Measurements from ENCODE around the gene C1orf198.

The C1orf198 gene

DNA sequence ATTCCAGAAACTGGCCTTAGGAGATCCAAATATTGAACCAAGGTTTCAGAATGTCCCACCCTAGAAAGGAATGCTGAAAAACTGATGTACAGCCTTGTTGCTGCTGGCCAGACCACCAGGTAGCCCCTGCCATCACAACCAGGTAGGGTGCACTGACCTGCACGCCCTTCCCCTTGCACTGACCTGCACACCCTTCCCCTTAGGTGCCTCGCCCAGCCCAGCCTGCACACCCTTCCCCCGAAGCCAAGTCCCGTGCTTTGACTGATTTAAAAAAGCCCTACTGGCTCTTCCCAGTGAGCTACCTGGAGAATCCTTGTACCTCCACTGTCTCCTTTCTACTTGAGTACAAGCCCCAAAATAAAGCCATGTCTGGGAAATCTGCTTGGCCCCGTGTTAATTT lies 26.3 kb upstream of the C1orf198 start:
- no peak for DNase-seq (ENCODE audit: low read depth, low spot score)
- H3K4me3 ChIP-seq (ENCODE audit: low read length) = no peak overlapping the region

DNA sequence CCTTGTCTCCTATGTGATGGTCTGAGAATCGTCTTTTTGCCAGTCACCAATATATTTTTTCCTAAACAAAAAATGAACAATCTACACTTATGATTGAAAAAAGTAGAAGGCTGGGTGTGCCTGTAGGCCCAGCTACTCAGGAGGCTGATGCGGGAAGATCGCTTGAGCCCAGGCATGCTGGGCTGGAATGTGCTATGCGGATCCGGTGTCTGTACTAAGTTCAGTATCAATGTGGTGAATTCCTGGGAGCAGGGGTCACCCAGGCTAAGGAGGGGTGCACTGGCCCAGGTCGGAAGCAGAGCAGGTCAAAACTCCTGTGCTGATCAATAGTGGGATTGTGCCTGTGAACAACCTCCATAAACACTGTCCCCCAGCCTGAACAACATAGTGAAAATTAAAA lies 25.7 kb upstream of the C1orf198 start:
- DNase-seq (ENCODE audit: low read depth, low spot score) = no peak
- H3K4me3 ChIP-seq (ENCODE audit: low read length) = no peak overlapping the region

DNA sequence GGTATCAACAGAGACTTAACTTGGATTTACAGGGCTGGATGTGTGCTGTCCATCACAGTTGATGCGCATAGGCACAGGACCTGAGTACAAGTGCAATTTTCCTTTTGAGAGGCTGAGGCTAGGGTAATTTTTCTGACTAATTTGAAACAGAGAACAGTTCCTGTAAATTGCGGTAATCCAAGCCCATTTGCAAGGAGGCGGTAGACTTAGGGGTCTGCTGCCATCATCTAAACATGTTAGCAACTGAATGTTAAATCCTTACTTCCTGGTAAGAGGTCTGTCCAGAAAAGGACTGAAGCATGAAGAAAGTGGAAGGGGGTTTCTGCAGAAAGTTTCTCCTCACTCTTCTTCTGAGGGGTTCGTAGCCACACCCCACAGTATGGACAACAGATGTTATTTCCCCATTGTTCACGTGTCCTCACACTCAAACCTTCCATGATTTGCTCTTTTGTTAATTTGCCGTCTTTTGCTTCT lies 23.7 kb upstream of the C1orf198 start:
- no peak for DNase-seq (ENCODE audit: low read depth, low spot score)

GRCh38 chr1:230891413-230891812 lies 23.1 kb upstream of the C1orf198 start:
- no peak overlapping the region for H3K4me3 ChIP-seq (ENCODE audit: low read length)
- no peak for DNase-seq (ENCODE audit: low read depth, low spot score)

More for the DNA sequence above, 23.7 kb upstream of the C1orf198 start:
- no peak overlapping the region for H3K4me3 ChIP-seq (ENCODE audit: low read length)

- no peak for DNase-seq (ENCODE audit: low read depth, low spot score)
- H3K4me3 ChIP-seq (ENCODE audit: low read length) = no peak overlapping the region
These were observed 16.3 kb upstream of the C1orf198 start for GRCh38 chr1:230884646-230885045.

GRCh38 chr1:230883967-230884366 lies 15.6 kb upstream of the C1orf198 start:
- DNase-seq (ENCODE audit: low read depth, low spot score) = no peak
- no peak overlapping the region for H3K4me3 ChIP-seq (ENCODE audit: low read length)

DNA sequence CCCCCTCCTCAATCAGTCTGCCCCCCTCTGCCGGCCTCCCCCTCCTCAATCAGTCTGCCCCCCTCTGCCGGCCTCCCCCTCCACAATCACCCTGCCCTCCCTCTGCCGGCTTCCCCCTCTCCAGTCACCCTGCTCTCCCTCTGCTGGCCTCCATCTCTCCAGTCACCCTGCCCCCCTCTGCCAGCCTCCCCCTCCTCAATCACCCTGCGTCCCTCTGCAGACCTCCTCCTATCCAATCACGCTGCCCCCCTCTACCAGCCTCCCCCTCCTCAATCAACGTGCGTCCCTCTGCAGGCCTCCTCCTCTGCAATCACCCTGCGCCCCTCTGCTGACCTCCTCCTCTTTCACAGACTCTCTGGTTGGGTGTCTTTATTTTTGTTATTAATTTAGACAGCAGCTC lies 11.5 kb upstream of the C1orf198 start:
- DNase-seq (ENCODE audit: low read depth, low spot score) = no peak
- no peak overlapping the region for H3K4me3 ChIP-seq (ENCODE audit: low read length)

GRCh38 chr1:230878591-230878990 lies 10.3 kb upstream of the C1orf198 start:
- no peak for DNase-seq (ENCODE audit: low read depth, low spot score)
- no peak overlapping the region for H3K4me3 ChIP-seq (ENCODE audit: low read length)

DNA sequence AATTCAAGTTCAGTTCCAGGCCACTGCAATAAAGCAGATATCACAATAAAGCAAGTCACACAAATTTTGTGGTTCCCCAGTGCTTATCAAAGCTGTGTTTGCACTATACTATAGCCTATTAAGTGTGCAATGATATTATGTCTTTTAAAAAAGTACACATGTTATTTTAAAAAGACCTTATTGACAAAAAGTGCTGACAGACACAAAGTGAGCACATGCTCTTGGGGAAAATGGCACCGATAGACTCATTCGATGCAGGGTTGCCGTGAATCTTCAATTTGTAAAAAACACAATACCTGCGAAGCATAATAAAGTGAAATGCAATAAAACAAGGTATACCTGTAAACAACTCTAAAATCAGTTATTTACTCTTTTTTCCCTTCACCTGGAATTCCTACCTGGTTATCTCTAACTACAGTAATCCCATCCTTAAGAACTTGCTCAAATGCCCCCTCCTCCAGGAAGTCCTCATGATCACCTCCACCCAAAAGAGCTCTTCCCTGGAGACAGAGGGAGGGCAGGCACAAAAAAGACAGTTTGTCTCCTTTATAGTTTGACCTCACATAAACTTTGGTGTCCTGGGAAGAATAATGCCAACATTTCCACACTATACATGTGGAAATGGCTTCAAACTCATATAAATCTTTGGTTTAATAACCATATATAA lies 9.7 kb upstream of the C1orf198 start:
- DNase-seq (ENCODE audit: low read depth, low spot score) = no peak

DNA sequence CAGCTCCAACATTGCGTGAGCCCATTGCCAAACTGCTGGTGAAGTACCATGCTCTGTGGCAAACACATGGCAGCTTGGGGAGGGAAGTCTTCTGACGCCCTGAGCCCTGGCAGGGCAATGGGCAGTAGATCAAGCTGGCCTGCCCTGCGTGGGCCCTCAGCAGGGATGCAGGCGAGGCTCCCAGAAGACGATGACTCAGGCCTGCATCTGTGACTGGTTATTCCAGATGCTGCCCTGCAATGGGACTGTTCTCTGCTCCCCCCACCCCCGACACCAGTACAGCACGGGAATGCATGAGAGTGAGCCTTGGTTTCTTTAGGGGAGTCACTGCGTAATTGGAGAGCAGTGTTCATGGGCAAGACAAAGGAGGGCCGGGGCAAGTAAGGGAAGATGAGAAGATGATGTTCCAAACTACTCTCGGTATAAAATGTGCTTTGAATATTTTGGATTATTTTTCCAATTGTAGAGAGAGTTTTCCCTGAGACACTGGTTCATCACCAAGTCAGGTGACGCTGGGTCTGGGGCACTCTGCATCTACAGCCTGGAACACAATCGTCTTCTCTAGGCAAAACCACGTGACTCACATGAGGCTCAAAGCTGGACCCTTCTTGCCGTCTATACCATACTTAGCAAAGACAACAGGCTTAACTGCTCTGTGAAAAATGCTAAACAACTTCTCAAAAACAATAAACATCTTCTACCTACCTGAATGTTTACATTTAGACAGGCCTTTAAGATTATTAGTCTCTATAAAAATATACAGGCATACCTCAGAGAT lies 9.0 kb upstream of the C1orf198 start:
- no peak overlapping the region for H3K4me3 ChIP-seq (ENCODE audit: low read length)
- DNase-seq (ENCODE audit: low read depth, low spot score) = no peak

More for the DNA sequence above, 9.7 kb upstream of the C1orf198 start:
- H3K4me3 ChIP-seq (ENCODE audit: low read length) = no peak overlapping the region

- DNase-seq (ENCODE audit: low read depth, low spot score) = no peak
- no peak overlapping the region for H3K4me3 ChIP-seq (ENCODE audit: low read length)
These were observed 8.3 kb upstream of the C1orf198 start for GRCh38 chr1:230876660-230877059.

DNA sequence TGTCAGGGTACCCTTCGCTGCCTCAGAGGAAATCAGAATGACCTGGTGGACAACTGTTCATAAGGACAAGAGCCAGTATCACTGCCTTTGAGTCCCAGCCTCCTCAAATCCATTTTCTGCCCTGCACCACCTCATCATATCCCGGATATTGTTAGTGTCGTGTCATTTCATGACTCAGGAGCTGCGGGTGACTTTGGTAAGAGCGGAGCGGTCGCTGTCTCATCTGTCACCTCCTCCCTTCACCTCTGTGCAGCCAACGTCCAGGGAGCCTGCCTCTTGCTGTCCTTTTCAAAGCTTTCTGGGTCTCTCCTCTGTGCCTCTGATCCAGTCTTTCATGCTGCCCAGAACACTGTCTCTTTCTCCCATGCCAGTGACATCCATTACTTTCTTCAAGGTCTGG lies 7.0 kb upstream of the C1orf198 start:
- H3K4me3 ChIP-seq (ENCODE audit: low read length) = no peak overlapping the region
- no peak for DNase-seq (ENCODE audit: low read depth, low spot score)

DNA sequence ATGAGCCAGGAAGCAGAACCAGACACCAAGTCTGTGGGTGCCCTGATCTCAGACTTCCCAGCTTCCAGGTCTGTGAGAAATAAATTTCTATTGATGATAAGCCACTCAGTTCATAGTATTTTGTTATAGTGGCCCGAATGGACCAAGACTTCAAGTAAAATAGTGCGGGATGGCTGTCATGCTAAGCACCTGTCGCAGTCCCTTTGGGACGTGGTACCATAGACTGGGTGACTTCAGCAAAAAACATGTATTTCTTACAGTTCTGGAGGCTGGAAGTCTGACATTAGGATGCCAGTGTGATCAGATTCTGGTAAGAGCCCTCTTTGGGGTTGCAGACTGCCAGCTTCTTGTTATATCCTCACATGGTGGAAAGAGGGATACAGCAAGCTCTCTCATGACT lies 2.6 kb upstream of the C1orf198 start:
- no peak for DNase-seq (ENCODE audit: low read depth, low spot score)
- H3K4me3 ChIP-seq (ENCODE audit: low read length) = no peak overlapping the region

DNA sequence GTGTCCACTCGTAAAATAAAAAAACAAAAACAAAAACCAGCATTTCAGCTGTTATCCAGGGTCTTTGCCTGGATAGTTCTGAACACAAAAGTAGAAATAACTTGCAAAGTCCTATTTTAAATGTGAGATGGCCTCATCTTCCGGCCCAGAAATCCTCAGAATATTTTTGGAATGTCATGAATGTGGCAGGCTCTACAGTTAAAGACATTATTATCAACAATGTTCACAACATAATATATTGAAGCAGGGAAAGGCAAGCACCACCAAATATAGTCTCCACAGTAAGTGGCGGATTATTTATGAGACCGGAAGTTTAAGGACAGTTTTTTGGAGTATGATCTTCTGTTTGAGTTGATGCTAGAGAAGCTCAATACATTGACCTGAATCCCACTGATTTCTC lies 1.2 kb upstream of the C1orf198 start:
- DNase-seq (ENCODE audit: low read depth, low spot score) = no peak
- no peak overlapping the region for H3K4me3 ChIP-seq (ENCODE audit: low read length)

GRCh38 chr1:230868736-230869385 lies 540 bp upstream of the C1orf198 start:
- peak; percentile 6 for DNase-seq (ENCODE audit: low read depth, low spot score)

GRCh38 chr1:230867101-230867902 lies 1.0 kb downstream of the C1orf198 start:
- peak overlapping the region; percentile 72 for H3K4me3 ChIP-seq (ENCODE audit: low read length)
- no peak for DNase-seq (ENCODE audit: low read depth, low spot score)

More at GRCh38 chr1:230868736-230869385, 540 bp upstream of the C1orf198 start:
- peak overlapping the region; percentile 72 for H3K4me3 ChIP-seq (ENCODE audit: low read length)

GRCh38 chr1:230866171-230867070 lies 1.9 kb downstream of the C1orf198 start:
- no peak overlapping the region for H3K4me3 ChIP-seq (ENCODE audit: low read length)
- DNase-seq (ENCODE audit: low read depth, low spot score) = no peak

DNA sequence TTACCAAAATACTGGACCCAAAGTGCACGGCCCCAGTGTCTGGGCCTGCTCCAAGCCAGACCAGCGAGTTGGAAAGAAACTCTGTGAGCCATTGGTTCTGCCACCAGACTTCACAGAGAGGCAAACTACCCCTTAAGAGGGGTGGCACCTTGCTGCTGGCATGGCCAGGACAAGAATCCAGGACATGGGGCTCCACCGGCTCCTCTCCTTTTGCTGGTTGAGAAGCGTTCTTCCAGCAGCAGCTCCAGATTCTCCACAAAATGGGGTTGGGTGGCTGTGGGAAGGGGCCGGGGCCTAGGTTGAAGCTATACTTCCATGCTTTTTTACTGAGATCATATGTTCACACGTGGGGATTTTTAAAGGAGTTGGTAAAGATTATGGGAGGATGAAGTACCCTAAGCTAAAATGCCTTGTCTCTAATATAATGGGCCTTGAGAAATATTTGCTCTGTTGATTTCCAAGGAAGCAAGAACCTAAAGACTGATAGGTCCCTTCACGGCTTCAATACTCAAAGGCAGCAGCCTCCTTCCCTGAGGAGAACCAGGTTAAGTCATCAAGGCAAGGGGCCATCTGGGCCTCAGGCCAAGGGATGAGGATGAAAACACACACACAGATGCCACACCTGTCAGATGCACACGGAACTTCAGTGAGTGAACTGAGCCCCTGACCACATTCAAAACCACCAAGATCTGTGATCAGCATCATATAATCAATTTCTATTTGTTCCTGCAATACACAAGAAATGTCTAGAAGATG lies 3.1 kb downstream of the C1orf198 start:
- H3K4me3 ChIP-seq (ENCODE audit: low read length) = no peak overlapping the region
- DNase-seq (ENCODE audit: low read depth, low spot score) = no peak

Data from Jurkat, Clone E6-1 (cell line).